Upper lobe of left lung (tissue), 6 donors: ENCODE data around the gene INPP5D. TPM values are rescaled to one million over a fixed set of nuclear protein-coding genes. Genes with fewer than 3 reads are reported as not detected.
A peak's percentile ranks its signal among the peaks of the same experiment; 100 is the strongest.

ENCODE experiments used
- ATAC-seq, 2 donors: fragments of 200-7000 bp; cut with Tn5 transposase; one replicate each; pipeline ENCODE4 v1.9.1; 2022; ENCODE audit warnings: mild to moderate bottlenecking in 2 of 2, moderate library complexity in 2 of 2; ENCODE audit not compliant: low FRiP score in 2 of 2
- DNase-seq, 2 donors: peaks; one replicate each; pipeline ENCODE4 v3.0.0-alpha.2; 2019 to 2020
- H3K27ac ChIP-seq, 4 donors: fragments of 200-600 bp; sonication (generic); one replicate each; pipeline ENCODE4 v1.5.1; 2016 to 2019
- H3K27me3 ChIP-seq, 4 donors: fragments of 200-600 bp; sonication (generic); one replicate each; pipeline ENCODE4 v1.5.1; 2017 to 2019
- H3K36me3 ChIP-seq, 4 donors: fragments of 200-600 bp; sonication (generic); one replicate each; pipeline ENCODE4 v1.5.1; 2016 to 2019
- H3K4me1 ChIP-seq, 4 donors: fragments of 200-600 bp; sonication (generic); one replicate each; pipeline ENCODE4 v1.5.1; 2018 to 2019
- H3K4me3 ChIP-seq, 4 donors: fragments of 200-600 bp; sonication (generic); one replicate each; pipeline ENCODE4 v1.5.1; 2017 to 2019; ENCODE audit warnings: mild to moderate bottlenecking in 2 of 4, moderate library complexity in 1 of 4
- H3K9me3 ChIP-seq, 4 donors: fragments of 200-600 bp; sonication (generic); one replicate each; pipeline ENCODE4 v1.5.1; 2018 to 2019
- EP300 ChIP-seq, 4 donors: sonication (generic); formaldehyde crosslinking; IDR thresholded peaks; one replicate each; pipeline ENCODE4 v1.5.1; 2017; ENCODE audit warnings: antibody characterized with exemption in 4 of 4, control low read depth in 2 of 4
- POLR2A ChIP-seq, 4 donors: fragments of 450-650 bp; IDR thresholded peaks; one replicate each; pipeline ENCODE4 v1.5.1; 2016 to 2017; ENCODE audit warnings: antibody characterized with exemption in 4 of 4, mild to moderate bottlenecking in 2 of 4
- POLR2AphosphoS5 ChIP-seq, 2 donors: sonication (generic); formaldehyde crosslinking; IDR thresholded peaks; one replicate each; pipeline ENCODE4 v1.5.1; 2017; ENCODE audit warnings: antibody characterized with exemption in 2 of 2
- WGBS, 2 donors: methylation state at CpG; one replicate each; pipeline ENCODE4 v1.1.5; 2017 to 2018; 5-methylcytosine and 5-hydroxymethylcytosine counted together
- total RNA-seq, 6 donors: library from RNA; depleted of rRNA in 4 of 6; stranded (reverse); fragments of >200 nt in 4 of 6; gene quantifications; one replicate each; pipeline versions ENCODE4 v1.1.0 to v1.2.1, GENCODE V29; 2016 to 2021
- TF ChIP-seq, protein P1 (sequence below), 6 experiments: fragments of 450-650 bp in 4 of 6; fragments of 200-600 bp in 2 of 6; sonication (generic) in 2 of 6; IDR thresholded peaks; one replicate each; pipeline ENCODE4 v1.5.1; 2016 to 2019; ENCODE audit warnings: antibody characterized with exemption in 6 of 6
- donor health status: DM: no; HTN: no; CAD: no; lungs with moderate emphysema.
- donor health status: DM: no; HTN: yes; CAD: no; lungs with severe emphysema.

The INPP5D gene
- total RNA-seq, 6 donors from 2014 or later: 17.6 to 243 (median 31.7) TPM

DNA sequence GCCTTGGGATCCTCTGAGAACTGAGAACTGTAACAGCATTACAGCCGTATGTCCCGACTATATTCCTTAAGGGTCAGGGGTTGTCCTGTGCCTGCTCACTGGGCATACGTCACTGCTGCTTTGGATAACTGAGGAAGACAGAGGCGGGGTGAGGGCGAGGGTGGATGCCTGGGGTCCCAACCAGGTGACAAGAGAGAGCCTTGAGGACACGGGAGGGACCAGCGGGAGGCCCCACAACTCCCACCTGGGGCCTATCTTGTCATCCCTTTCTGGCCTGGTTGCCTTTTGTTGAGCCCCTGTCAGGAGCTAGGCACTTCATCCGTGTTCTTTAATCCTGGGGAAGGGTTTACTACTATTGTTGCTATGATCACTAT is 28.8 kb downstream of the INPP5D start:
- no peak overlapping the region for H3K4me3 ChIP-seq
- WGBS, 2 donors: 79 to 83% methylated on average over 8 of the region's 8 CpGs
- no peak for DNase-seq
- no peaks in the 10 kb centered on the region for H3K9me3 ChIP-seq
- H3K4me1 ChIP-seq: peaks cover 39 to 54% (median 44%) of the 10 kb centered on the region in 4 donors
- H3K27me3 ChIP-seq: no peaks in the 10 kb centered on the region
- H3K27ac ChIP-seq: peak overlapping the region; percentile 42 to 95 (median 74)
- no peak for ATAC-seq
- TF ChIP-seq POLR2A (IDR thresholded peaks at IDR 0.05): no peak
- no peak for TF ChIP-seq POLR2AphosphoS5 (IDR thresholded peaks at IDR 0.05)
- TF ChIP-seq, protein P1, sequence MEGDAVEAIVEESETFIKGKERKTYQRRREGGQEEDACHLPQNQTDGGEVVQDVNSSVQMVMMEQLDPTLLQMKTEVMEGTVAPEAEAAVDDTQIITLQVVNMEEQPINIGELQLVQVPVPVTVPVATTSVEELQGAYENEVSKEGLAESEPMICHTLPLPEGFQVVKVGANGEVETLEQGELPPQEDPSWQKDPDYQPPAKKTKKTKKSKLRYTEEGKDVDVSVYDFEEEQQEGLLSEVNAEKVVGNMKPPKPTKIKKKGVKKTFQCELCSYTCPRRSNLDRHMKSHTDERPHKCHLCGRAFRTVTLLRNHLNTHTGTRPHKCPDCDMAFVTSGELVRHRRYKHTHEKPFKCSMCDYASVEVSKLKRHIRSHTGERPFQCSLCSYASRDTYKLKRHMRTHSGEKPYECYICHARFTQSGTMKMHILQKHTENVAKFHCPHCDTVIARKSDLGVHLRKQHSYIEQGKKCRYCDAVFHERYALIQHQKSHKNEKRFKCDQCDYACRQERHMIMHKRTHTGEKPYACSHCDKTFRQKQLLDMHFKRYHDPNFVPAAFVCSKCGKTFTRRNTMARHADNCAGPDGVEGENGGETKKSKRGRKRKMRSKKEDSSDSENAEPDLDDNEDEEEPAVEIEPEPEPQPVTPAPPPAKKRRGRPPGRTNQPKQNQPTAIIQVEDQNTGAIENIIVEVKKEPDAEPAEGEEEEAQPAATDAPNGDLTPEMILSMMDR (IDR thresholded peaks at IDR 0.05): no peak
- TF ChIP-seq EP300 (IDR thresholded peaks at IDR 0.05): no peak
- no peaks in the 10 kb centered on the region for H3K36me3 ChIP-seq

DNA sequence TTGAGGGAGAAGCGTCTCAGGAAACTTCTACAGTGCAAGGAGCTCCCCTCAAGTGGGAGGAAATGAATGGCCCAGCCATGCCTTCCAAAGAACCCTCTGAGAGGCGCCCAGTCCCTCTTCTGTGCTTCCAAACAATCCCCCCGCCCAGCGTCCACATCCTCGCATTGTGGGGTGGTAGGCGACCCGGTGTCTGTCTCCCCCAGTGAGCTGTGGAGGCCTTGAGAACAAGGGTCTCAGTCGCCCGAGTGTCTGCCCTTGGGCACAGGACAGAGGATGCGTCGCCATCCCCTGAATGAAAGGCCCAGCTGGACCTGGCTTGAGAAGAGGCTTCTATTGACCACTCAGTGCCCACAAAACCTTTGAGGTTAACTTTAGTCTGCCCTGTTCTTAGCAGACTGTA is 29.7 kb downstream of the INPP5D start:
- H3K4me1 ChIP-seq: peaks cover 32 to 49% (median 38%) of the 10 kb centered on the region in 4 donors
- 95 to 96% methylated on average over 7 to 11 of the region's 11 CpGs for WGBS, 2 donors
- DNase-seq (no peak), ATAC-seq (no peak)
- H3K4me3 ChIP-seq: no peak overlapping the region
- TF ChIP-seq, protein P1 (IDR thresholded peaks at IDR 0.05): no peak
- TF ChIP-seq POLR2A (IDR thresholded peaks at IDR 0.05): no peak
- no peak for TF ChIP-seq POLR2AphosphoS5 (IDR thresholded peaks at IDR 0.05)
- TF ChIP-seq EP300 (IDR thresholded peaks at IDR 0.05): no peak
- no peaks in the 10 kb centered on the region for H3K36me3 ChIP-seq
- H3K27ac ChIP-seq: peak overlapping the region in 2 of 4 donors; percentile 76 to 95
- H3K9me3 ChIP-seq: no peaks in the 10 kb centered on the region
- no peaks in the 10 kb centered on the region for H3K27me3 ChIP-seq

DNA sequence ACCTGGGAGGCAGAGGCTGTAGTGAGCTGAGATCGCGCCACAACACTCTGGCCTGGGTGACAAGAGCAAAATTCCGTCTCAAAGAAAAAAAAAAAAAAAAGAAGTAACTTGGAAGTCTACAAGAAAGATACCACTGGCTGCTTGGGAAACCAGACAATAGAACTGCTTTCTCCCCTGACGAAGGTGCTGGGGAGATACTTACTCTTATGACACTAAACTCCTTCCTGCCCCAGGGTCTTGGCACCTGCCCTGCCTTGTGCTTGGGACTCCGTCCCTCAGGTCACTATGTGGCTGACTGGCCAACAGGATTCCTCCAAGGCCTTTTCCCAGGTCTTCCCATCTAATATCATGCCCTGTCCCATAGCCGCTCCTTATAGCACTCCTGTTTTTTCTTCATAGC is 30.7 kb downstream of the INPP5D start:
- ATAC-seq: no peak
- 92 to 95% methylated on average over 6 of the region's 6 CpGs for WGBS, 2 donors
- DNase-seq: no peak

GRCh38 chr2:233091595-233092375 is 31.6 kb downstream of the INPP5D start:
- peak in 1 of 2 donors; percentile 39 for DNase-seq
- H3K9me3 ChIP-seq: no peaks in the 10 kb centered on the region
- WGBS, 2 donors: 75 to 88% methylated on average over 18 of the region's 18 CpGs

More for the DNA sequence above, 30.7 kb downstream of the INPP5D start:
- H3K27me3 ChIP-seq: no peaks in the 10 kb centered on the region
- TF ChIP-seq POLR2AphosphoS5 (IDR thresholded peaks at IDR 0.05): no peak
- TF ChIP-seq, protein P1 (IDR thresholded peaks at IDR 0.05): no peak
- TF ChIP-seq POLR2A (IDR thresholded peaks at IDR 0.05): no peak
- TF ChIP-seq EP300 (IDR thresholded peaks at IDR 0.05): no peak
- H3K4me1 ChIP-seq: peaks cover 24 to 39% (median 28%) of the 10 kb centered on the region in 4 donors
- no peaks in the 10 kb centered on the region for H3K36me3 ChIP-seq
- H3K27ac ChIP-seq: no peak overlapping the region
- H3K9me3 ChIP-seq: no peaks in the 10 kb centered on the region
- H3K4me3 ChIP-seq: no peak overlapping the region

More at GRCh38 chr2:233091595-233092375, 31.6 kb downstream of the INPP5D start:
- H3K36me3 ChIP-seq: no peaks in the 10 kb centered on the region
- no peaks in the 10 kb centered on the region for H3K27me3 ChIP-seq
- TF ChIP-seq, protein P1 (IDR thresholded peaks at IDR 0.05): no peak
- TF ChIP-seq EP300 (IDR thresholded peaks at IDR 0.05) (no peak), POLR2A (IDR thresholded peaks at IDR 0.05) (no peak), POLR2AphosphoS5 (IDR thresholded peaks at IDR 0.05) (no peak)
- peaks cover 17 to 30% (median 21%) of the 10 kb centered on the region in 4 donors for H3K4me1 ChIP-seq
- ATAC-seq: no peak
- peak overlapping the region in 2 of 4 donors; percentile 61 to 66 for H3K27ac ChIP-seq
- H3K4me3 ChIP-seq: no peak overlapping the region
